HuH-7 (cell line): Measurements from ENCODE around the gene IQSEC1.
A peak's percentile ranks its signal among the peaks of the same experiment; 100 is the strongest.

Experiments
- DNase-seq: peaks from one replicate; pipeline ENCODE4 v3.0.0; 2011; ENCODE audit warnings: low spot score

Gene IQSEC1

GRCh38 chr3:12984023-12984823 is 89.0 kb downstream of the IQSEC1 start:
- DNase-seq, result peak; percentile 98

- no peak for DNase-seq
These were observed 89.9 kb downstream of the IQSEC1 start for GRCh38 chr3:12983319-12983718.

DNA sequence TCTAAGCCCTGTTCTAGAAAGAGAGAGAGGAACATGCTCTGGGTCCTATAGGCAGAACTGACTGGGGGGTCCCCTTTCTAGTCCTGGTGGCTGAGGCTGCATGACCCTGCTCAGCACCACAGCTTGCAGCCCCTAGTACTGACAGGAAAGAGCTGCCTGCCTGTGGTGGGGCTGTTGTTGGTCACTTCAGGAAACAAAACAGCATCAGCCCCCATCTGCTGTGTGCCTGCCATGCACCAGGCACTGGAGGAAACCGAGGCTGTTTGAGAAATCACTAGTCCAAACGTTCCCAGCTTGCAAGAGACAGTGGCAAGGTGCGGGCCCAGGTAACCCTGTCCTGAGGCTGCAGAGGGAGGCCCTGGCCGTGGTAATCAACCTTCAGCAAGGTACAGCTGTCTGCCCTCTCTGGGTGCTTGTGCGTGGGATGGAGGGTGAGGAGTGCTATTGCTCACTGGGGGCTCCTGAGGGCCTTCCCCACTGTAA is 90.6 kb downstream of the IQSEC1 start:
- no peak for DNase-seq

DNA sequence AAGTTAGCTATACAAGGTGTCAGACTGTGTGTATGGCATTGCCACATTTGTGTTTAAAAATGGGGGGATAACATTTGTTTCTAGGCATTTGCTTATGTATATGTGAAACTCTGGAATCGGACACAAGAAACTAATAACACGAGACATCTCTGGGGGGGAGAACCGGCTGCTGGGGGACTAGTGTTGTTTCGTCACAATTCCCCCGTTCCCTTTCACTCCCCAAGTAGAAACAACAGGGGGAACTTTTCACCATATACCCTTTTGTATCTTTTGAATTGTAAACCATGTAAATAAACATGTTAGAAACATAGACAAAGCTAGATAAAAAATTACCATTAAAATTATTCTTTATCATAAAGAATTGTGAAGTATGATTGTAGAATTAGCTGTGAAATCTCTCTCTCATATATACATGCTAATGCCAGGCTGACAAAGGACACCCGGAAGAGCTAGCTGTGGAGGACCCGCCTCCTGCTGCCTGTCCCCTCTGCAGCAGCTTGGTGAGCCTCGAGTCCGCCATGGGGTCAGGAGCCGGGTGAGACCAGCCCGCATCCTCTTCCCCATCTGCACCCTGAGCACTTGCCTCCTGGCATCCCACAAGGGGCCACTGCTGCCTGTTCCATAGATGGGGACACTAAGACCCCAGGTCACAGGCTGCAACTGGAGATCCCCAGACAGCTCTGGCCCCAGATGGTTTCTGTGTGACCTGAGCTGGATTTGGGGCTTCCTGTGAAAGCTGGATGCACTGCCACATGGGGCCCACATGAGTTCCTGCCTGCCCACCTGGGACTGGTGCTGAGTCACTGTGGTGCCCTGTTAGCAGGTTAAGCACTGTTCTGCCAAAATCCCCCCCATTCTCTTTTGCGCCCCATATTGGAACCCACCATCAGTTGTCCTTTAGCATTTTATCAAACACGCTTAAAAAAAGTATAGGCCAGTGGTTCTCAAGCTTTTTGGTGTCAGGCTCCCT is 91.6 kb downstream of the IQSEC1 start:
- no peak for DNase-seq

DNA sequence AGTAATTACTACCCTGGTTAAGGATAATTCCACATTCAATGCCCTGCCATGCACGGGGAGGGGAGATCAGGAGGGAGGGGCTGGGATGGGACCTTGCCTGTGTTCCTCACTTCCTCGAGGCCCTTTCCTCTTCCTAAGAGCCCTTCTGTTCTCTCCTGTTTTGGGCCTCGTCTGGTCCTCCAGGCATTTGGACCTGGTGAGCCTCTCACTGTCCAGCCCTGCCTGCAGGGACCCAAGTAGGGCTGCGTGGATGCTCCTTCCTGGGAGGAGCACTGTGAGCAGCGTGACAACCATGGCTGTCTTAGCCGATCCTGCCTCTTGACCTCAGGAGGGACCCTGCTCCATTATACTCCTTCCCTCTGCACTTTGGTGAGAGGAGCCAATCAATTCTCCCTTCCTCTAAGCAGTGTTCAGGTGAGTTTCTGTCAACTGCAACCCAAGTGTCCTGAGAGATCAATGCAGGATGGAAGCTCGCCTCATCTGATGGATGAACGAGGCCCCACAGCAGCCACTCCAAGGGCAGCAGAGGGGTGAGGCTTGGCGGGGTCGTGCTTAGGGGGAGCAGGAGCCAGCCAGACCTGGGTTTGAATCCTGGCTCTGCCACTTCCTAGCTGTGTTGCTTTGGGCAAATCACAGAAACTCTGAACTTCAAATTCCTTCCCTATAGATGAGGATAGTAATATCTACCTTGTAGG is 92.5 kb downstream of the IQSEC1 start:
- DNase-seq, result no peak

DNA sequence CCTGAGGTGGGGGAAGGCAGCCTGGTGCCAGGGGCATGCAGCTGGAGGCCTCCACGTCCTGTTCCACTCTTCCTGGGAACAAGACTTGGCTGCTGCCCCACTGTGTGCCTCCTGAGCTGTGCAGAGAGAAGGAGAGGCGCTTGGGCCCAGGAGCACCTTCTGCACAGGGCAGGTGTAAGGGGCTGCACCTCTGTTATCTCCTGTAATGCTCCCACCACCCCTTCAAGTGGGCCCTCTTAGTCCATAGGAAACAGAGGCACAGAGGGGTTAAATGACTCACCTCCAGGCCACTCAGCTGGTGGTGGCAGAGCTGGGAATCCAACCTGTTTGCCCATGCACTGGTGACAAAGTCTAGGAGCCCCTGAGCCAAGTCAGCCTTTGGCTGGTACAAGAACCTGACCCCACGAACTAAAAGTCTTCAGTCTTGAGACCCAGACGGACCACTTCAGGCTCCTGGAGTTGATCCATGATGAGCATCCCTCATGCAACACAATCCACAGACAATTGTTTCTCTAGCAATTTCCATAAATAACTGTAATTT is 93.2 kb downstream of the IQSEC1 start:
- DNase-seq, result no peak

DNA sequence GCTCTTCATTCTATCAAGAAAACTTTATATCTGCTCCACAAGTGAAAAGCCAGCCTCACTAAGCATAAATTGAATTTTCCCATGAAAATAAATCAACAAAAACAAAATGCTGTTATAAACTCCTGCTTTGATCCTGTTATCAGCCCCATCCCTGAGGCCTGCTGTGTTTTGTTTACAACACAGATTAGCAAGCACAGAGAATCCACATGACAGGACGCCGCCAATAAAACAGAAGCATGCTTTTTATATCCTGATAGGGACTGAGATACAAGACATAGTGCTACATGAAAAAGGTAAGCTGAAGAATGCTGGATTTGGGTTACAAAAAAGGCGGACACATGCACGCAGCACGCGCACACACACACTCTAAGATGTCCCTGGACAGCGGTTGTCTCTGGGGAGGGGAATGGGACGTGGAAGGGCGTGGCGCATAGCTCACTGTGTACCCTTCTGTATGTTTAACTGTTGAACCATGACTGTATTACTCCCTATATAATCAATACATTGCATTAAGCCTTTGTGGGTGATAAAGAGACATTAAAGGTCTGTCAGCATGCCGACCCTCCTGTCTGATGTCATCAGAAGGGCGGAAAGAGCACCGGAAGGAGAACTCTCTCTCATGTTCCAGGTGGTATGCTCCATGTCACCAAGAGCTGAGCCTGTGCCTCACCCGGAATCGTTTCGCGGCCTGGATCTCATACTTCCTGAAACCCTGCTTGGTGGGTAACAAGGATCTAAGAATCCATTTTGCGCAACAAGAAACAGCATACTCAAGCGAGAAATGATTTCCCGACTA is 93.9 kb downstream of the IQSEC1 start:
- DNase-seq, result no peak

- DNase-seq, result no peak
These were observed 94.5 kb downstream of the IQSEC1 start for GRCh38 chr3:12978682-12979081.

DNA sequence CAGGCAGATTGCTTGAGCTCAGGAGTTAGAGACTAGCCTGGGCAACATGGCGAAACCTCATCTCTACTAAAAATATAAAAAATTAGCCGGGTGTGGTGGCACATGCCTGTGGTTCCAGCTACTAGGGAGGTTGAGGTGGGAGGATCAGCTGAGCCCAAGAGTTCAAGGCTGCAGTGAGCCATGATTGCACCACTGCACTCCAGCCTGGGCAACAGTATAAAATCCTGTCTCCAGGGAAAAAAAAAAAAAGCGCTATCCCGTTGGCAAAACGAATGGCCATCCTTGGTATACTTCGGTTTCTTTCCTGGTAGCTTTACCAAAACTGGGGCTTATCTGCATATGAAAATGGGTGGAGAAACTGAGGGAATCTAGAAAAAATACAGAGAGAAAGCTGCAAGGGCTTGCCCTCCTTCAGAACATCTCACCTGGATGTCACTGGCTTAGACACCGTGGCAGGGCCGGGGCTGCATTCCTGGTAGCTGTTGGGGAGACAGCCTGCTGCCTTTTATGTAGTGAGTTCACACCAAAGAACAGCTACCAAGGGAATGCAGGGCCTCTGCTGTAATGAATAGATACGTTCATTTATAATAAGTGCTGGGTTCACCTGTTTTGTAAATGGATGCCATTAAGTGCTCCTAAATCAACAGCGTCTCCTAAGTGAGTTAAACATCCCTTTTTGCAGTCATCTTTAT is 96.0 kb downstream of the IQSEC1 start:
- no peak for DNase-seq

GRCh38 chr3:12975748-12976522 is 97.3 kb downstream of the IQSEC1 start:
- DNase-seq, result no peak

GRCh38 chr3:12974819-12975218 is 98.4 kb downstream of the IQSEC1 start:
- DNase-seq, result no peak

DNA sequence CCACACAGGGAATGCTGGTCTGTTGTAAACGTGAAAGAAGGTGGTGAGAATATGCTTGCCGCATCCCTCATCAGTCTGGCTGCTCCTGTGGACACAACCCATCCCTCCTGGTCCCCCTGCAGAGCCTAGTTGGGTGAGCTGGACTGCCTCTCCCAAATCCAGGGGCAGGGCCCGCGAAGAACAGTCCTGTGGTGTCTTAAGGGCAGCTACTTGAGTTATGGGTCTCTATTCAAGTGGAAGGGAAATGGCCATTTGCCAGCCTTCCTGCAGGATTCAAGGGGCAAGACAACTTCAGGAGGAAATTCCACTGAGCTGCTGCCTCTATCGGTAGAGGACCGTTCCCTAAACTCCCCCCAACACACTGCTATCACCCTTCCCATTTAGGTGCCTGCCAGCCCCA is 98.9 kb downstream of the IQSEC1 start:
- no peak for DNase-seq

DNA sequence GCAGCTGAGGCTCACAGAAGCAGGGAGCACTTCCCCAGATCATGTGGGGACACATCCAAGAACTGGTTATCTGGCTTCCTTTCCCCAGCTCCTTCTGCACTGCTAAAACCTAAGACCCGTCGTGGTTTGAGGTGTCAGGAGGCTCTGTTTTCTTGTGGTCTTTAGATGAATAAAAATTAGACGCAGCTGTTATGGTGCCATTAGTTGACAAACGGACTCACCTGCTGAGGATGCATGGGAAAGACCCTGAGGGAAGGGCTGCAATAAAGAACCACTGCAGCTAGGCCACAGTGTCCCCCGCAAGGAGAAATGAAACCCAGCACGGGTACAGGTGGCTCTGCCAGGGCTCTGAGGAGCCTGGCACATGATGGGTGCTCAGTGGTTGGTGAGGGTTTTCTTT is 99.4 kb downstream of the IQSEC1 start:
- DNase-seq, result no peak

DNA sequence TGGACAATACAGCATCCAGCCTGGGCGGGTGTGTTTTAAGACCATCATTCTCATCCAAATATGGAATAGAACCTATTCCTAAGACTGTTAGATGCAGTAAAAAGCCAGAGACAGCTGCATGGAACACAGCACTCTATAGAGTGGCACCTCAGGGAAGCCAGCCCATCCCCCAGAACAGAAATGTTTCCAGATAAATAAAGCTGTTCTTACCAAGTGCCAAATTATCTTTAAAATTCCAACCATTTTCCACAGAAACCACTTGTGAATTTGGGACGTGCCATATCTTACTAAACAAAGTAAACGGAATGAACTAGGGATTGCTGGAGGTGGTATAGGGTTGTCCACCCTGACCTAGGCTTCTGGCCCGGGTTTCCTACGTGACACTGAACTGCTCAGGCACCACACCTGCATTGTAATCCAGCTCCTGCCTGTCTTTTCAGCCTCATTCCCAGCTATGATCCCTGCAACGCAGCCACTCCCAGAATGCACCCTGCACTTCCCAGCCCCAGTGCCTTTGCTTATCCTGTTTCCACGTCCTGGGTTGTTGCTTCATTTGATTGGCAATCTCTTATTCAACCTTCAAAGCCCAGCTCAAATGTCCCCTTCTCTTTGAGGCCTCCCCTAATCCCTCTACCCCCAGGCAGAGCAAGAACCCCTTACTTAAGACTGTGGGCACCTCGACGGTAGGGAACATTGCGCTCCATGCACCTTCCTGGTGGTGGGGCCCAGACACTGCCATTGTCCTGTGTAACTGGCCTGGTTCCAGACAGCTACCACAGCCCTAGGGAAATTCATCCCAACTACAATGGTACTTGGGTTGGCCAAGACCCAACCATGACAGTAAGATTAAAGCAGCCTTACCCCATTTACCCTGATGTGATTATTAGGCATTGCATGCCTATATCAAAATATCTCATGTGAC is 100.2 kb downstream of the IQSEC1 start:
- DNase-seq, result no peak

GRCh38 chr3:12972043-12972442 is 101.2 kb downstream of the IQSEC1 start:
- no peak for DNase-seq

- DNase-seq, result no peak
These were observed 102.5 kb downstream of the IQSEC1 start for GRCh38 chr3:12970684-12971083.

GRCh38 chr3:12969486-12969885 is 103.7 kb downstream of the IQSEC1 start:
- no peak for DNase-seq

- no peak for DNase-seq
These were observed 104.7 kb downstream of the IQSEC1 start for GRCh38 chr3:12968541-12968940.
